ENCODE data around the gene COX18.

DNA sequence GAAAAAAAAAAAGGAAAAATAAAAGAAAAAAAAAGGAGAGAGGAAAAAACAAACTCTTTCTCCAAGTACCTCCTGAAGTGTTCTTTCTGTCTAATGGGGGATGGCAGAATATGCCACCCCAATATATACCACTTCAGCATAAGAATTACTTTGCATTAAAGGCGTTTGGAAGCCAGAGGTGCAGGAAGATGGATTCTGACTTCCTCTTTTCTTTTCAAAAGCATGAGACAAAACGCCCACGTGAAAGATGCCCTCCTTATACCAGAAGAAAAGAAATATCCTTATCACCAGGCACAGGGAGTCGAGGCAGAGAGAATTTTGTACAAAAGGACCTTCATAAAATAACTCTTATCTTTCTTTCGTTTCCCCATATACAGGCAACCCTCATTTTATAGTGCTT lies 40.9 kb downstream of the COX18 start:
- TF ChIP-seq, protein P1, sequence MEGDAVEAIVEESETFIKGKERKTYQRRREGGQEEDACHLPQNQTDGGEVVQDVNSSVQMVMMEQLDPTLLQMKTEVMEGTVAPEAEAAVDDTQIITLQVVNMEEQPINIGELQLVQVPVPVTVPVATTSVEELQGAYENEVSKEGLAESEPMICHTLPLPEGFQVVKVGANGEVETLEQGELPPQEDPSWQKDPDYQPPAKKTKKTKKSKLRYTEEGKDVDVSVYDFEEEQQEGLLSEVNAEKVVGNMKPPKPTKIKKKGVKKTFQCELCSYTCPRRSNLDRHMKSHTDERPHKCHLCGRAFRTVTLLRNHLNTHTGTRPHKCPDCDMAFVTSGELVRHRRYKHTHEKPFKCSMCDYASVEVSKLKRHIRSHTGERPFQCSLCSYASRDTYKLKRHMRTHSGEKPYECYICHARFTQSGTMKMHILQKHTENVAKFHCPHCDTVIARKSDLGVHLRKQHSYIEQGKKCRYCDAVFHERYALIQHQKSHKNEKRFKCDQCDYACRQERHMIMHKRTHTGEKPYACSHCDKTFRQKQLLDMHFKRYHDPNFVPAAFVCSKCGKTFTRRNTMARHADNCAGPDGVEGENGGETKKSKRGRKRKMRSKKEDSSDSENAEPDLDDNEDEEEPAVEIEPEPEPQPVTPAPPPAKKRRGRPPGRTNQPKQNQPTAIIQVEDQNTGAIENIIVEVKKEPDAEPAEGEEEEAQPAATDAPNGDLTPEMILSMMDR (IDR thresholded peaks at IDR 0.05): no peak
- TF ChIP-seq POLR2A (IDR thresholded peaks at IDR 0.05): no peak

Data from uterus (tissue), 2 donors.